Measurements from ENCODE around the gene CLSTN2.

DNA sequence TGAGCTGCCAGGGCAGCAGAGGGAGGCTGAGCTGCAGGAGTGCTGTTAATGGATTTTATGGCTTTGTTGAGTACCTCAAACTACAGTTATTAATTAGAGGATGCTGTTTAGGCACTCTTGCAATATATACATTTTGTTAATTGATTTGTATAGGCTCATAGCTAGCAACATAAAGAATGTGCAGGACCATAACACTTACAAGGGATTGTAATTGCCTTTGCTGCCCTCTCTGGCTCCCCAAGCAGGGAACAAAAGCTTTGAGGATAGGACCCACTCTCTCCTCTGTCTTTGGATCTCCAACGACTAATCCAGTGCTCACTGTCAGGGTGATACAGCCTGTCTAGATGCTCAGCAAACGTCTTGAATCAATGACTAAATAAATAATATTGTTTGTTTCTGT is 1.2 kb upstream of the CLSTN2 start:
- TF ChIP-seq, protein P1, sequence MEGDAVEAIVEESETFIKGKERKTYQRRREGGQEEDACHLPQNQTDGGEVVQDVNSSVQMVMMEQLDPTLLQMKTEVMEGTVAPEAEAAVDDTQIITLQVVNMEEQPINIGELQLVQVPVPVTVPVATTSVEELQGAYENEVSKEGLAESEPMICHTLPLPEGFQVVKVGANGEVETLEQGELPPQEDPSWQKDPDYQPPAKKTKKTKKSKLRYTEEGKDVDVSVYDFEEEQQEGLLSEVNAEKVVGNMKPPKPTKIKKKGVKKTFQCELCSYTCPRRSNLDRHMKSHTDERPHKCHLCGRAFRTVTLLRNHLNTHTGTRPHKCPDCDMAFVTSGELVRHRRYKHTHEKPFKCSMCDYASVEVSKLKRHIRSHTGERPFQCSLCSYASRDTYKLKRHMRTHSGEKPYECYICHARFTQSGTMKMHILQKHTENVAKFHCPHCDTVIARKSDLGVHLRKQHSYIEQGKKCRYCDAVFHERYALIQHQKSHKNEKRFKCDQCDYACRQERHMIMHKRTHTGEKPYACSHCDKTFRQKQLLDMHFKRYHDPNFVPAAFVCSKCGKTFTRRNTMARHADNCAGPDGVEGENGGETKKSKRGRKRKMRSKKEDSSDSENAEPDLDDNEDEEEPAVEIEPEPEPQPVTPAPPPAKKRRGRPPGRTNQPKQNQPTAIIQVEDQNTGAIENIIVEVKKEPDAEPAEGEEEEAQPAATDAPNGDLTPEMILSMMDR (IDR thresholded peaks at IDR 0.05; ENCODE audit: low read length) = no peak
- no peak for TF ChIP-seq EZH2 (optimal IDR thresholded peaks at IDR 0.05; ENCODE audit: low read depth, low read length)

All from MM.1S (cell line).